HG03095 (cell line): ENCODE data around the gene CD1D.
A peak's percentile ranks its signal among the peaks of the same experiment; 100 is the strongest.

ENCODE experiments used
- ATAC-seq: cut with Tn5 transposase; IDR thresholded peaks from one replicate; pipeline ENCODE4 v1.9.1; 2021; ENCODE audit warnings: moderate library complexity; ENCODE audit not compliant: unreplicated experiment

The CD1D gene

GRCh38 chr1:158180741-158181576 is at the start of gene CD1D:
CD1D (plus strand) TSS chr1:158180895; CDS start chr1:158181102, 207 bp downstream.
- no peak for ATAC-seq

GRCh38 chr1:158131217-158131616 is 49.5 kb upstream of the CD1D start:
- ATAC-seq = no peak

GRCh38 chr1:158140764-158141192 is 39.9 kb upstream of the CD1D start:
- ATAC-seq = no peak

GRCh38 chr1:158145173-158145719 is 35.4 kb upstream of the CD1D start:
- ATAC-seq = no peak

- no peak for ATAC-seq
Measured at GRCh38 chr1:158146165-158146564, 34.5 kb upstream of the CD1D start.

GRCh38 chr1:158146739-158147138 is 34.0 kb upstream of the CD1D start:
- no peak for ATAC-seq

- ATAC-seq = no peak
Measured at GRCh38 chr1:158147401-158147800, 33.3 kb upstream of the CD1D start.

- no peak for ATAC-seq
Measured at GRCh38 chr1:158147869-158148268, 32.8 kb upstream of the CD1D start.

- ATAC-seq = no peak
Measured at GRCh38 chr1:158148468-158148867, 32.2 kb upstream of the CD1D start.

- ATAC-seq = no peak
Measured at GRCh38 chr1:158149175-158149574, 31.5 kb upstream of the CD1D start.

GRCh38 chr1:158149577-158150269 is 31.0 kb upstream of the CD1D start:
- peak; percentile 67 for ATAC-seq

GRCh38 chr1:158150523-158150922 is 30.2 kb upstream of the CD1D start:
- ATAC-seq = no peak

- ATAC-seq = no peak
Measured at GRCh38 chr1:158153179-158153578, 27.5 kb upstream of the CD1D start.

- no peak for ATAC-seq
Measured at GRCh38 chr1:158153746-158154444, 26.8 kb upstream of the CD1D start.

- ATAC-seq = no peak
Measured at GRCh38 chr1:158154501-158154900, 26.2 kb upstream of the CD1D start.

GRCh38 chr1:158155673-158156072 is 25.0 kb upstream of the CD1D start:
- ATAC-seq = no peak

- ATAC-seq = no peak
Measured at GRCh38 chr1:158159597-158159996, 21.1 kb upstream of the CD1D start.

GRCh38 chr1:158161446-158161845 is 19.2 kb upstream of the CD1D start:
- ATAC-seq = no peak

GRCh38 chr1:158163000-158163947 is 17.4 kb upstream of the CD1D start:
- peak; percentile 97 for ATAC-seq

GRCh38 chr1:158169105-158169504 is 11.6 kb upstream of the CD1D start:
- no peak for ATAC-seq
